MCF 10A (cell line): Measurements from ENCODE around the gene ACSM6. TPM values are rescaled to one million over a fixed set of nuclear protein-coding genes. Genes with fewer than 3 reads are reported as not detected.
"Not testable (repeated sequence)": the region's sequence is repeated elsewhere in the genome, so short reads cannot be mapped to it uniquely, and the experiment has no call there.

Experiments
- BruUV-seq: library from RNA; stranded (reverse); fragments of 400-500 nt; replicated peaks from 2 replicates; lab custom pipeline; 2021; lab: Mats Ljungman, UMichigan
- CTCF ChIA-PET: fragments of 300-600 bp; sonication (Branson Sonifier 250); formaldehyde crosslinking; extraction: SDS; loops from one replicate; lab custom pipeline; 2021; ENCODE audit warnings: antibody characterized with exemption, inconsistent platforms; lab: Yijun Ruan, JAX
- POLR2A ChIA-PET: fragments of 300-600, 350-650 bp; sonication (Branson Sonifier 250); formaldehyde crosslinking; extraction: SDS; loops from one replicate; lab custom pipeline; 2020; ENCODE audit warnings: antibody characterized with exemption, inconsistent platforms; lab: Yijun Ruan, JAX
- DNase-seq: peaks from one replicate; pipeline ENCODE4 v3.0.0-alpha.2; 2018; ENCODE audit not compliant: unreplicated experiment
- H3K27ac Mint-ChIP-seq: one replicate; pipeline ENCODE4 v1.8.0; 2022; ENCODE audit warnings: mild to moderate bottlenecking, low read depth, mixed read lengths; ENCODE audit not compliant: unreplicated experiment
- H3K27me3 Mint-ChIP-seq: one replicate; pipeline ENCODE4 v1.8.0; 2022; ENCODE audit warnings: mixed read lengths; ENCODE audit not compliant: insufficient read depth, unreplicated experiment
- H3K36me3 Mint-ChIP-seq: one replicate; pipeline ENCODE4 v1.8.0; 2022; ENCODE audit warnings: mild to moderate bottlenecking, moderate library complexity, mixed read lengths; ENCODE audit not compliant: insufficient read depth, unreplicated experiment
- H3K4me1 Mint-ChIP-seq: one replicate; pipeline ENCODE4 v1.8.0; 2022; ENCODE audit warnings: mixed read lengths; ENCODE audit not compliant: insufficient read depth, unreplicated experiment
- H3K4me3 Mint-ChIP-seq: one replicate; pipeline ENCODE4 v1.8.0; 2022; ENCODE audit warnings: mild to moderate bottlenecking, moderate library complexity, mixed read lengths; ENCODE audit not compliant: unreplicated experiment
- H3K9me3 Mint-ChIP-seq: one replicate; pipeline ENCODE4 v1.8.0; 2022; ENCODE audit warnings: mixed read lengths; ENCODE audit not compliant: unreplicated experiment
- CTCF ChIP-seq: fragments of 200-600 bp; IDR thresholded peaks from one replicate; pipeline ENCODE4 v1.8.0; 2022; ENCODE audit warnings: antibody characterized with exemption, mild to moderate bottlenecking; ENCODE audit not compliant: unreplicated experiment
- intact Hi-C: fragments of 100-400 bp; cut with micrococcal nuclease; formaldehyde crosslinking; loops from 2 replicates; pipeline ENCODE4 v1.14.1; 2022
- total RNA-seq: library from RNA; stranded (reverse); gene quantifications from 2 replicates; pipeline ENCODE4 v1.2.3, GENCODE V29; 2022

The ACSM6 gene
- total RNA-seq, 1 experiment from 2014 or later = not detected

GRCh38 chr10:95229724-95230627 lies 35.9 kb downstream of the ACSM6 start:
- TF ChIP-seq CTCF = no peak
- POLR2A ChIA-PET = interaction anchor here (0.6 to 0.9 kb wide), 2 partner anchors 42 to 244 kb away, joined by 3 read pairs; no protein-coding TSS in a partner anchor
- intact Hi-C loops = no loop called here
- DNase-seq = peak; percentile 89
- H3K36me3 Mint-ChIP-seq = peaks cover 21% of the 10 kb centered on the region
- peaks cover 24% of the 10 kb centered on the region for H3K4me1 Mint-ChIP-seq
- H3K27ac Mint-ChIP-seq = peak overlapping the region; percentile 99
- H3K27me3 Mint-ChIP-seq = no peaks in the 10 kb centered on the region
- peak overlapping the region; percentile 66 for H3K4me3 Mint-ChIP-seq
- BruUV-seq = no TSS peak
- CTCF ChIA-PET = interaction anchor here (0.6 to 5.7 kb wide), 7 partner anchors 11 to 170 kb away, joined by 3 to 36 read pairs (median 3); no protein-coding TSS in a partner anchor
- no peaks in the 10 kb centered on the region for H3K9me3 Mint-ChIP-seq

- DNase-seq, H3K9me3 Mint-ChIP-seq, BruUV-seq, POLR2A ChIA-PET, H3K4me3 Mint-ChIP-seq, H3K27me3 Mint-ChIP-seq, intact Hi-C loops: not testable (repeated sequence)
- peaks cover 28% of the 10 kb centered on the region for H3K4me1 Mint-ChIP-seq
- CTCF ChIA-PET = interaction anchor here (0.6 to 18.9 kb wide), 7 partner anchors 10 to 571 kb away, joined by 3 to 713 read pairs (median 4); no protein-coding TSS in a partner anchor
- peaks cover 25% of the 10 kb centered on the region for H3K36me3 Mint-ChIP-seq
- H3K27ac Mint-ChIP-seq = peak overlapping the region; percentile 99
Observed at GRCh38 chr10:95230677-95231586, 36.9 kb downstream of the ACSM6 start.

DNA sequence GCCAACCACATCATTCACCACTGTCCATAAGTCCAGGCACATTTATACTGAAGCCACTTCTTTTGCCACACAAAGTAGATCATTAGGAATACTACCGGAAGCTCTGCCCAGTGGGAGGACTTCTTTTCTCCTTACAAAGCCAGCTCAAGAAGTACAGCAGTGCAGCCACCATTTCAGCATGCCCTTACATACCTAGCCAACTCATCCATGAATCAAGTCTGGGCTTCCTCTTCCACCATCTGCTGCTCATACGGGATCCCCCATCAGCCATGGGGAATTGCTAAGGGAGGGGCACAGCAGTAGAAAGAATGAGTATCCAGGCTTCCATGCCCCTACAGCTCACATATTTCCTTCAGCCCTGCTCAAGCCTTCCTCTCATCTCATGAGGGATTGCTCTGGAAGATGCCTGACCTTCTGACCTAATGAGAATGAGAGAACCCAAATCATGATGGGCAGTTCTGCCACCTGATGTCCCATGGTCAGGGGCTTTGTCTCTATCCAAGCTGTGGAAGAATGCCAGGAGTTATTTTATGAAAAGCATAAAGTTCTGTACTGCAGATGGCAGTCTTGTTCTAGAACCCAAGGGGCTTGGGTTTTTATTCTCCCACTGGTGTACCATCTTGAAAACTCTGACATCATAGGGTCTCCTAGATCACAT lies 39.5 kb downstream of the ACSM6 start:
- no peaks in the 10 kb centered on the region for H3K27me3 Mint-ChIP-seq
- peaks cover 34% of the 10 kb centered on the region for H3K4me1 Mint-ChIP-seq
- peaks cover 39% of the 10 kb centered on the region for H3K36me3 Mint-ChIP-seq
- ChIA-PET POLR2A (interaction anchor here (1.3 kb wide), 1 partner anchor 7 kb away, joined by 4 read pairs; no protein-coding TSS in a partner anchor), CTCF (interaction anchor here (0.6 to 18.9 kb wide), 6 partner anchors 10 to 123 kb away, joined by 3 to 713 read pairs (median 4); no protein-coding TSS in a partner anchor)
- intact Hi-C loops = no loop called here
- H3K9me3 Mint-ChIP-seq = no peaks in the 10 kb centered on the region
- no peak overlapping the region for H3K27ac Mint-ChIP-seq
- no TSS peak for BruUV-seq
- TF ChIP-seq CTCF = no peak
- no peak for DNase-seq
- no peak overlapping the region for H3K4me3 Mint-ChIP-seq

- Mint-ChIP-seq H3K4me1 (peaks cover 20% of the 10 kb centered on the region), H3K9me3 (no peaks in the 10 kb centered on the region), H3K27ac (no peak overlapping the region), H3K4me3 (no peak overlapping the region), H3K27me3 (no peaks in the 10 kb centered on the region), H3K36me3 (peaks cover 53% of the 10 kb centered on the region)
- BruUV-seq = no TSS peak
- no peak for DNase-seq
- CTCF ChIA-PET = interaction anchor here (0.6 to 18.9 kb wide), 9 partner anchors 9 to 1837 kb away, joined by 3 to 713 read pairs (median 4); no protein-coding TSS in a partner anchor
- POLR2A ChIA-PET = no interaction called here
- no peak for TF ChIP-seq CTCF
- intact Hi-C loops = no loop called here
Observed at GRCh38 chr10:95234951-95235350, 40.9 kb downstream of the ACSM6 start.
